LNCAP (cell line): ENCODE measurements around the gene CCDC192.

Experiments used
- CTCF ChIP-seq: fragments of 450-650 bp; IDR thresholded peaks from 2 replicates; pipeline ENCODE4 v1.5.1; 2017; ENCODE audit warnings: mild to moderate bottlenecking

Gene CCDC192

GRCh38 chr5:127919006-127919796 is 216.0 kb downstream of the CCDC192 start:
- no peak for TF ChIP-seq CTCF

- TF ChIP-seq CTCF, result no peak
Measured at GRCh38 chr5:127919818-127920217, 216.6 kb downstream of the CCDC192 start.

- no peak for TF ChIP-seq CTCF
Measured at GRCh38 chr5:127920936-127921335, 217.7 kb downstream of the CCDC192 start.

- no peak for TF ChIP-seq CTCF
Measured at GRCh38 chr5:127922603-127923002, 219.4 kb downstream of the CCDC192 start.

- TF ChIP-seq CTCF, result no peak
Measured at GRCh38 chr5:127923804-127924570, 220.8 kb downstream of the CCDC192 start.

- no peak for TF ChIP-seq CTCF
Measured at GRCh38 chr5:127924606-127925005, 221.4 kb downstream of the CCDC192 start.

- TF ChIP-seq CTCF, result no peak
Measured at GRCh38 chr5:127925916-127926315, 222.7 kb downstream of the CCDC192 start.
